AG10803 (cell line): ENCODE measurements around the gene APRT.

Experiments used
- DNase-seq: peaks from one replicate; pipeline ENCODE4 v3.0.0; 2010; ENCODE audit warnings: low read depth
- H3K4me3 ChIP-seq: 2 replicates; pipeline ENCODE4 v1.5.1; 2011; ENCODE audit warnings: mild to moderate bottlenecking, low read length, control low read depth
- TF ChIP-seq, protein P1 (sequence below): conservative IDR thresholded peaks from 2 replicates; pipeline ENCODE4 v1.5.1; 2011; ENCODE audit warnings: mild to moderate bottlenecking, low read length, control low read depth, inconsistent platforms

APRT gene

GRCh38 chr16:88842308-88842756 lies 30.6 kb upstream of the APRT start:
- DNase-seq, result no peak
- TF ChIP-seq, protein P1, sequence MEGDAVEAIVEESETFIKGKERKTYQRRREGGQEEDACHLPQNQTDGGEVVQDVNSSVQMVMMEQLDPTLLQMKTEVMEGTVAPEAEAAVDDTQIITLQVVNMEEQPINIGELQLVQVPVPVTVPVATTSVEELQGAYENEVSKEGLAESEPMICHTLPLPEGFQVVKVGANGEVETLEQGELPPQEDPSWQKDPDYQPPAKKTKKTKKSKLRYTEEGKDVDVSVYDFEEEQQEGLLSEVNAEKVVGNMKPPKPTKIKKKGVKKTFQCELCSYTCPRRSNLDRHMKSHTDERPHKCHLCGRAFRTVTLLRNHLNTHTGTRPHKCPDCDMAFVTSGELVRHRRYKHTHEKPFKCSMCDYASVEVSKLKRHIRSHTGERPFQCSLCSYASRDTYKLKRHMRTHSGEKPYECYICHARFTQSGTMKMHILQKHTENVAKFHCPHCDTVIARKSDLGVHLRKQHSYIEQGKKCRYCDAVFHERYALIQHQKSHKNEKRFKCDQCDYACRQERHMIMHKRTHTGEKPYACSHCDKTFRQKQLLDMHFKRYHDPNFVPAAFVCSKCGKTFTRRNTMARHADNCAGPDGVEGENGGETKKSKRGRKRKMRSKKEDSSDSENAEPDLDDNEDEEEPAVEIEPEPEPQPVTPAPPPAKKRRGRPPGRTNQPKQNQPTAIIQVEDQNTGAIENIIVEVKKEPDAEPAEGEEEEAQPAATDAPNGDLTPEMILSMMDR, result no peak
- no peak overlapping the region for H3K4me3 ChIP-seq

- no peak for DNase-seq
- TF ChIP-seq, protein P1, result no peak
- no peak overlapping the region for H3K4me3 ChIP-seq
These were observed 30.0 kb upstream of the APRT start for GRCh38 chr16:88841521-88842307.

DNA sequence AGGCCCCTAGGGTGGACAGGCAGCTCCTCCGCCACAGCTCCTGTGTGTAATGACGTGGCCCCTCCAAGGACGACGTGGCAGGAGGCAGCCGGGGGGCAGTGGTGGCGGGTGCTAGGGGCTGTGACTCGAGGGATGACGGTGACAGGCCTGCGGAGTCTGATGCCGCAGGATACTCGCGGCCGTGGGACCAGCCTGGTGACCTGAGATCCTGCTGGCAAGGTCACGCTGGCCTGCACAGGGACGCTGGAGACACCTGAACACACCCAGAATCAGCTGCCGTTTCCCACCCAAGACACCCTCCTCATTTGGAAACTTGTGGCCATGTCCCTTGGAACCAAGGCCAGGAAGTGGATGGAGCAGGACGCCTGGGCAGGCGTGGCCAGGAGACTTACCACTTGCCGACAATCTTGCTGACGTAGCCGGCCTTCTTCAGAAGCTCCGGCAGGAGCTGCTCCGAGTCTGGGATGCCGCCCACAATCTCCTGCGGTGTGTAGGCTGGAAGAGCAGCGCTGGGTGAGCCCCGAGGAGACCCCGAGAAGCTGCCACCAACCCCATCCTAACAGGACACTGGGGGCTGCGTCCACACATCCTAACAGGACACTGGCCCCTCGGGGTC lies 29.0 kb upstream of the APRT start:
- no peak for DNase-seq
- H3K4me3 ChIP-seq, result no peak overlapping the region
- TF ChIP-seq, protein P1, result no peak

GRCh38 chr16:88839745-88840599 lies 28.2 kb upstream of the APRT start:
- DNase-seq, result no peak
- H3K4me3 ChIP-seq, result no peak overlapping the region
- TF ChIP-seq, protein P1, result no peak

GRCh38 chr16:88839026-88839529 lies 27.4 kb upstream of the APRT start:
- no peak overlapping the region for H3K4me3 ChIP-seq
- DNase-seq, result no peak
- TF ChIP-seq, protein P1, result no peak

GRCh38 chr16:88838566-88838965 lies 26.8 kb upstream of the APRT start:
- no peak for DNase-seq
- H3K4me3 ChIP-seq, result no peak overlapping the region
- TF ChIP-seq, protein P1, result no peak
